Lower leg skin (tissue), 3 donors: Measurements from ENCODE around the gene CASK.

ENCODE experiments used
- POLR2A ChIP-seq, 2 donors: fragments of 450-650 bp; IDR thresholded peaks; one replicate each; pipeline ENCODE4 v1.6.1; 2016 to 2017; ENCODE audit warnings: antibody characterized with exemption in 2 of 2, mild to moderate bottlenecking in 1 of 2, moderate library complexity in 1 of 2
- TF ChIP-seq, protein P1 (sequence below), 3 donors: fragments of 450-650 bp; IDR thresholded peaks; one replicate each; pipeline ENCODE4 v1.5.1; 2016; ENCODE audit warnings: antibody characterized with exemption in 3 of 3, mild to moderate bottlenecking in 3 of 3, moderate library complexity in 2 of 3

DNA sequence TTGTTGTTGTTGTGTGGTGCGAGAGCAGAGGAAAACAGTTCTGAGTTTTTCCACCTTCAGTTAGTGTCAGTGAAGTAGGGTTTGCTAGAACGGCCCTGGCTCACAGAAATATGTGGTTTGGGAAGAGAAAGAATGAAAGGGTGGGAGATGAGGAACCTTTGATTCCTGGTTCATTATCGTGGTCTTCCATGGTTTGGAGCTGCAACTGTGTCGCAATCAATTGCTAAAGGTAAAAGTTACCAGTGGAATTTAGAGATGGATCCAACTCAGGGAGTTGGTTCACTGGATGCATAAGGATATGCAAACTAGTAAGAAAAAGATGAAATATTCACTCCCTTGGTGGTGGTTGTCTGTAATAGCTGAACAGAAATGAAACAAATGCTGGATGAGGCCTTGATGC is 270.2 kb downstream of the CASK start:
- TF ChIP-seq, protein P1, sequence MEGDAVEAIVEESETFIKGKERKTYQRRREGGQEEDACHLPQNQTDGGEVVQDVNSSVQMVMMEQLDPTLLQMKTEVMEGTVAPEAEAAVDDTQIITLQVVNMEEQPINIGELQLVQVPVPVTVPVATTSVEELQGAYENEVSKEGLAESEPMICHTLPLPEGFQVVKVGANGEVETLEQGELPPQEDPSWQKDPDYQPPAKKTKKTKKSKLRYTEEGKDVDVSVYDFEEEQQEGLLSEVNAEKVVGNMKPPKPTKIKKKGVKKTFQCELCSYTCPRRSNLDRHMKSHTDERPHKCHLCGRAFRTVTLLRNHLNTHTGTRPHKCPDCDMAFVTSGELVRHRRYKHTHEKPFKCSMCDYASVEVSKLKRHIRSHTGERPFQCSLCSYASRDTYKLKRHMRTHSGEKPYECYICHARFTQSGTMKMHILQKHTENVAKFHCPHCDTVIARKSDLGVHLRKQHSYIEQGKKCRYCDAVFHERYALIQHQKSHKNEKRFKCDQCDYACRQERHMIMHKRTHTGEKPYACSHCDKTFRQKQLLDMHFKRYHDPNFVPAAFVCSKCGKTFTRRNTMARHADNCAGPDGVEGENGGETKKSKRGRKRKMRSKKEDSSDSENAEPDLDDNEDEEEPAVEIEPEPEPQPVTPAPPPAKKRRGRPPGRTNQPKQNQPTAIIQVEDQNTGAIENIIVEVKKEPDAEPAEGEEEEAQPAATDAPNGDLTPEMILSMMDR (IDR thresholded peaks at IDR 0.05): no peak
- no peak for TF ChIP-seq POLR2A (IDR thresholded peaks at IDR 0.05)
